Kidney (tissue), 14 donors: ENCODE data around the gene FRG2C. TPM values are rescaled to one million over a fixed set of nuclear protein-coding genes. Genes with fewer than 3 reads are reported as not detected.
"Not testable (repeated sequence)": the region's sequence is repeated elsewhere in the genome, so short reads cannot be mapped to it uniquely, and the experiment has no call there.

Experiments used
- DNase-seq, 5 donors: peaks; one replicate each; pipeline ENCODE4 v3.0.0-alpha.2; 2013 to 2020
- FAIRE-seq: peaks from 2 replicates; lab custom pipeline; 2012; peaks lifted over from hg19 to GRCh38; lab: Jason Lieb, UNC
- H3K27ac ChIP-seq, 2 donors: one replicate each; pipeline ENCODE4 v1.7.0; 2013; ENCODE audit warnings: low read depth in 2 of 2, low read length in 2 of 2, inconsistent platforms in 1 of 2
- H3K27me3 ChIP-seq: one replicate; pipeline ENCODE4 v1.7.1; 2013; ENCODE audit warnings: low read length, inconsistent platforms; ENCODE audit not compliant: control insufficient read depth, insufficient read depth
- H3K36me3 ChIP-seq, 3 donors: one replicate each; pipeline versions ENCODE4 v1.7.0 to v1.7.1; 2013; ENCODE audit warnings: low read length in 3 of 3, control low read depth in 1 of 3, inconsistent platforms in 1 of 3; ENCODE audit not compliant: insufficient read depth in 3 of 3, control insufficient read depth in 2 of 3
- H3K4me1 ChIP-seq, 3 donors: one replicate each; pipeline versions ENCODE4 v1.7.0 to v1.7.1; 2013; ENCODE audit warnings: low read length in 3 of 3, inconsistent platforms in 1 of 3, low read depth in 1 of 3; ENCODE audit not compliant: control insufficient read depth in 2 of 3, insufficient read depth in 2 of 3
- H3K4me3 ChIP-seq, 3 donors: one replicate each; pipeline versions ENCODE4 v1.7.0 to v1.8.1; 2013; ENCODE audit warnings: low read length in 3 of 3, control low read depth in 1 of 3, inconsistent platforms in 1 of 3
- H3K9ac ChIP-seq, 3 donors: one replicate each; pipeline versions ENCODE4 v1.7.0 to v1.7.1; 2013; ENCODE audit warnings: low read length in 3 of 3, control low read depth in 1 of 3, inconsistent platforms in 1 of 3
- H3K9me3 ChIP-seq, 3 donors: one replicate each; pipeline versions ENCODE4 v1.7.0 to v1.7.1; 2013; ENCODE audit warnings: low read length in 3 of 3, control low read depth in 1 of 3, inconsistent platforms in 1 of 3; ENCODE audit not compliant: control insufficient read depth in 2 of 3, insufficient read depth in 1 of 3
- intact Hi-C: fragments of 100-400 bp; cut with DNase I; formaldehyde crosslinking; loops from one replicate; pipeline ENCODE4 v1.11.1; 2022
- polyA plus RNA-seq: library from polyadenylated mRNA; stranded (reverse); fragments of 350-450 nt; fragmentation: Illumina TruSeq; extraction: RNeasy Lipid Tissue Mini Kit (QIAGEN cat#74804); gene quantifications from one replicate; pipeline ENCODE4 v1.2.3, GENCODE V29; 2014; ENCODE audit warnings: low read depth, low replicate concordance; ENCODE audit not compliant: insufficient read depth
- total RNA-seq: library from RNA; stranded (reverse); fragmentation: NEBNext Ultra II Directional; extraction: Animal tissue kit (Norgen Biotek cat#: 25700); gene quantifications from one replicate; pipeline ENCODE4 v1.2.1, GENCODE V29; 2021
- TF ChIP-seq, protein P1 (sequence below): IDR thresholded peaks from 3 replicates; pipeline ENCODE4 v1.5.1; 2012; ENCODE audit warnings: mild to moderate bottlenecking, moderate library complexity, borderline replicate concordance; ENCODE audit not compliant: insufficient read depth; ENCODE audit errors: extremely low read depth
- donor health status: control.
- donor health status: control.
- donor health status: control.
- donor health status: control.
- donor health status: control.
- donor health status: DM: yes; HTN: yes; CAD: no.
- donor health status: Normal renal cell carcinoma (clear cell type).

The FRG2C gene
- total and polyA plus RNA-seq, 2 donors from 2014 or later, result 0.99 TPM; not detected in 1

DNA sequence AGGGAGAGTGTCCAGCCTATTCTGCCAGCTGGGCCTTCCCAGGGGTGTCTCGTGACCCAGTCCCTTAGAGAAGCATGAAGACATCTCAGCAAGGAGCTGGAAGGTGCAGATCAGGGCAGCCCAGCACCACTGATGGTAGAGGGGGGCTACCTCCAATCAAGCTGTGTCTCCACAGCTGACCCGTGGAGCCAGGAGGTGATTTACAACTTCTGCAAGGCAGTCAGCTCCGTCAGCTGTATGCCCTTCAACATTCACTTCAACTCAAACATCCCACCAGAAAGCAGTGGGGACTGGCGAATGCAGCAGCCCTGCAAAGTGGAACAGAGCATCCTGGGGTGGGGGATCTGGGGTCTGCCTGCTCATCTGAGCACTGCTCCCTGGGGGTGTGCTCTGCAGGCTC lies 32.6 kb upstream of the FRG2C start:
- no peaks in the 10 kb centered on the region for H3K4me1 ChIP-seq
- no peaks in the 10 kb centered on the region for H3K9me3 ChIP-seq
- FAIRE-seq (no peak), DNase-seq (no peak)
- H3K27me3 ChIP-seq, result no peaks in the 10 kb centered on the region
- no peaks in the 10 kb centered on the region for H3K36me3 ChIP-seq
- TF ChIP-seq, protein P1, sequence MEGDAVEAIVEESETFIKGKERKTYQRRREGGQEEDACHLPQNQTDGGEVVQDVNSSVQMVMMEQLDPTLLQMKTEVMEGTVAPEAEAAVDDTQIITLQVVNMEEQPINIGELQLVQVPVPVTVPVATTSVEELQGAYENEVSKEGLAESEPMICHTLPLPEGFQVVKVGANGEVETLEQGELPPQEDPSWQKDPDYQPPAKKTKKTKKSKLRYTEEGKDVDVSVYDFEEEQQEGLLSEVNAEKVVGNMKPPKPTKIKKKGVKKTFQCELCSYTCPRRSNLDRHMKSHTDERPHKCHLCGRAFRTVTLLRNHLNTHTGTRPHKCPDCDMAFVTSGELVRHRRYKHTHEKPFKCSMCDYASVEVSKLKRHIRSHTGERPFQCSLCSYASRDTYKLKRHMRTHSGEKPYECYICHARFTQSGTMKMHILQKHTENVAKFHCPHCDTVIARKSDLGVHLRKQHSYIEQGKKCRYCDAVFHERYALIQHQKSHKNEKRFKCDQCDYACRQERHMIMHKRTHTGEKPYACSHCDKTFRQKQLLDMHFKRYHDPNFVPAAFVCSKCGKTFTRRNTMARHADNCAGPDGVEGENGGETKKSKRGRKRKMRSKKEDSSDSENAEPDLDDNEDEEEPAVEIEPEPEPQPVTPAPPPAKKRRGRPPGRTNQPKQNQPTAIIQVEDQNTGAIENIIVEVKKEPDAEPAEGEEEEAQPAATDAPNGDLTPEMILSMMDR, result no peak
- no peak overlapping the region for H3K27ac ChIP-seq
- H3K9ac ChIP-seq, result no peak overlapping the region
- H3K4me3 ChIP-seq, result no peak overlapping the region
- intact Hi-C loops, result no loop called here

DNA sequence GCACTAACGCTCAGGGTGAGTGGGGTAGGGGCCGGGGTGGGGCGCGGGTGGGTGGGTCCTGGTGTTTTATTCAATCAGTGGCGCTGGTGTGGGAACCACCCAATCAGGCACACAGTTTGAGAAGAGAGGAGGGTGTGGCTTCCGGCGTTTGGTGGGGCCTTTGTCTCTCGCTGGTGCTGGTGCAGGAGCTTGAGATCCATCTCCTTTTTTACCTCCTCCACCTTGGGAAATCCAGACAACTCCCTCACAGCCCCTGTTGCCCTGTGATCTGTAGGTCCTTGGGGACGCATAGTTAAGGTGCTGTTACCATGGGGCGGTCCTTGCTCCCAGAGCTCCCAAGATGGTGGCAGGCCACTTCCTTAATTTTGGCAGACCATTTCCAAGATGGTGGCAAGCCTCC lies 25.2 kb upstream of the FRG2C start:
- H3K36me3 ChIP-seq, H3K27ac ChIP-seq, H3K4me1 ChIP-seq, FAIRE-seq, H3K4me3 ChIP-seq, H3K27me3 ChIP-seq, DNase-seq, intact Hi-C loops, H3K9me3 ChIP-seq, H3K9ac ChIP-seq: not testable (repeated sequence)

DNA sequence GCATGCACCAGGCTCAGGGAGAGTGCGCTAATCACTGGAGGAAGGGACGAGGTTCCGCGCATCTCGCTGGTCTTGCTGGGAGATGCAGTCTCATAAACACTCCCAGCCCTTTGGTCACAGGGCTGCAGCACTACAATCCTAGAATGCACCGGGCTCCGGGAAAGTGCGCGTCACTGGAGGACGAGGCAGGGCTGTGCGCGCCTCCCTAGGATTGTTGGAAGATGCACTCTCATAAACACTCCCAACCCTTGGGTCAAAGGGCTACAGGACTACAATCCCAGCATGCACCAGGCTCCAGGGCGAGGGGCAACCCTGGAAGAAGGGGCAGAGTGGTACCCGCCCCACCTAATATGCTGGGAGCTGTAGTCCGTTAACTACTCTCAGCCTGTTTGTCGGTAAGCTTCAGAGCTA lies 23.0 kb upstream of the FRG2C start:
- peak overlapping the region in 2 of 3 donors; percentile 34 to 50 for H3K9ac ChIP-seq
- FAIRE-seq, H3K4me1 ChIP-seq, H3K9me3 ChIP-seq, intact Hi-C loops, H3K36me3 ChIP-seq, H3K27me3 ChIP-seq, H3K27ac ChIP-seq: not testable (repeated sequence)
- H3K4me3 ChIP-seq, result peak overlapping the region; percentile 63 to 80 (median 74)
- DNase-seq, result peak; percentile 88 to 94 (median 91)

DNA sequence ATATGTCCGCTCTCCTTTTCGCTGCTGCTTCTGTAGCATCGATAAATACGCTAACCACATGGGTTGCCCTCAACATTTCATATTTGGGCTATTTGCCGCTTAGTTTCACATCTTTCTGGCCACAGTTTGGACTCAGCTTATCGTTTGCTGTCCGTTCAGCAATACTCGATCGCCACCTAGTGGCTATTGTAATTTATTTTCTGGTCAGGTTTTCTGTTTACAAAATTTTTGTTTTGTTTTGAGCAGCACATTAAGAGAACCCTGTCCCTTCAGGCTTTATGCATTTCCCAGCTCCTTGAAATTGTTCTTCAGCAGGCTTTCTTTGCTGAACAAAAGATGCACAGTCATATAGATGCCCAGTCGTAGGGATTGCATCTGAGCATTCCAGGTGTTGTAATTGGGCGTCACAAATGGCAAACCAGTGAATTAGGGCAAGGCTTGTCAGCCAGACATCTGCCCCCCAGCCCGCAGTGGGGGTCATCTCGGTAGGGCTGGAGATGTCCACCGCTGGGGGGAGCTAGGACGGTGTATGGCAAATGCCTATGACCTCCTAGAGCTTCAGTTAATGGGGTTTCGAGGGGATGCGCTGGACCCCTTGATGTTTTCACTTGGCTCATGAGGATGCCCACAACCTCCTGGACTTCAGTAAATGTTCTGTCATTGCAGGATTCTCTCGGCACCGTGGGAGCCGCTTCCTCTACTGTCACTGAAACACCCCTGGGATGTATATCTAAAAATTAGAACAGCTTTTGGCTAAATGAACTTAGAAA lies 20.9 kb upstream of the FRG2C start:
- H3K4me1 ChIP-seq, H3K27me3 ChIP-seq, intact Hi-C loops, H3K36me3 ChIP-seq, H3K9ac ChIP-seq, H3K9me3 ChIP-seq: not testable (repeated sequence)
- H3K27ac ChIP-seq, result peak overlapping the region in 1 of 2 donors; percentile 17
- peak overlapping the region; percentile 43 to 61 (median 50) for H3K4me3 ChIP-seq
- peak; percentile 27 for FAIRE-seq
- peak in 3 of 5 donors; percentile 52 to 82 (median 67) for DNase-seq

DNA sequence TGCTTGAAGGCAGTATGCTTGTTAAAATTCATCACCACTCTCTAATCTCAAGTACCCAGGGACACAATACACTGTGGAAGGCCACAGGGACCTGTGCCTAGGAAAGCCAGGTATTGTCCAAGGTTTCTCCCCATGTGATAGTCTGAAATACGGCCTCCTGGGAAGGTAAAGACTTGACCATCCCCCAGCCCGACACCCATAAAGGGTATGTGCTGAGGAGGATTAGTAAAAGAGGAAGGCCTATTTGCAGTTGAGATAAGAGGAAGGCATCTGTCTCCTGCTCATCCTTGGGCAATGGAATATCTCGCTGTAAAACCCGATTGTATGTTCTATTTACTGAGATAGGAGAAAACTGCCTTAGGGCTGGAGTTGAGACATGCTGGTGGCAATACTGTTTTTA lies 18.6 kb upstream of the FRG2C start:
- H3K36me3 ChIP-seq, H3K9me3 ChIP-seq, H3K4me1 ChIP-seq, DNase-seq, H3K4me3 ChIP-seq, FAIRE-seq, H3K27me3 ChIP-seq, intact Hi-C loops, H3K9ac ChIP-seq, H3K27ac ChIP-seq: not testable (repeated sequence)
